Transverse colon (tissue), 4 donors: ENCODE measurements around the gene TRPM2. TPM values are rescaled to one million over a fixed set of nuclear protein-coding genes. Genes with fewer than 3 reads are reported as not detected.

Source experiments
- DNase-seq: peaks from one replicate; pipeline ENCODE4 v3.0.0-alpha.2; 2019
- H3K27ac ChIP-seq, 4 donors: fragments of 200-600 bp; sonication (generic); 2 replicates each; pipeline ENCODE4 v1.5.1; 2016 to 2018; ENCODE audit warnings: inconsistent platforms in 4 of 4
- H3K27me3 ChIP-seq: fragments of 200-600 bp; sonication (generic); 2 replicates; pipeline ENCODE4 v1.5.1; 2017; ENCODE audit warnings: inconsistent platforms
- H3K36me3 ChIP-seq, 4 donors: fragments of 200-600 bp; sonication (generic); 2 replicates each; pipeline ENCODE4 v1.5.1; 2017 to 2019; ENCODE audit warnings: inconsistent platforms in 4 of 4
- H3K4me1 ChIP-seq, 4 donors: fragments of 200-600 bp; sonication (generic); 2 replicates each; pipeline ENCODE4 v1.5.1; 2017 to 2020; ENCODE audit warnings: inconsistent platforms in 4 of 4
- H3K4me3 ChIP-seq, 4 donors: fragments of 200-600 bp; sonication (generic); 1 replicate in 1 of 4; 2 replicates in 3 of 4; pipeline versions ENCODE4 v1.5.1 to v1.6.1; 2017 to 2019; ENCODE audit warnings: inconsistent platforms in 4 of 4
- H3K9me3 ChIP-seq, 2 donors: fragments of 200-600 bp; sonication (generic); 2 replicates each; pipeline ENCODE4 v1.5.1; 2017 to 2019; ENCODE audit warnings: inconsistent platforms in 2 of 2
- EP300 ChIP-seq: sonication (generic); formaldehyde crosslinking; IDR thresholded peaks from one replicate; pipeline ENCODE4 v1.6.1; 2017; ENCODE audit warnings: antibody characterized with exemption, low read depth
- POLR2A ChIP-seq: fragments of 450-650 bp; IDR thresholded peaks from one replicate; pipeline ENCODE4 v1.6.1; 2016; ENCODE audit warnings: antibody characterized with exemption, mild to moderate bottlenecking, moderate library complexity
- POLR2AphosphoS5 ChIP-seq, 3 donors: sonication (generic); formaldehyde crosslinking; IDR thresholded peaks; one replicate each; pipeline ENCODE4 v1.6.1; 2016; ENCODE audit warnings: antibody characterized with exemption in 3 of 3
- WGBS, 2 donors: methylation state at CpG; one replicate each; pipeline ENCODE4 v1.1.5; 2018; ENCODE audit warnings: low coverage in 1 of 2; 5-methylcytosine and 5-hydroxymethylcytosine counted together
- in situ Hi-C, 4 donors: fragments of 200-750 bp; cut with MboI; loops; one replicate each; pipeline versions ENCODE4 v1.15.0 to v1.15.1; 2017; ENCODE audit warnings: low sequenced_read_pairs in 3 of 4, low pct_ligation_motif_present in 1 of 4, low pct_unique_long_range_greater_than_20kb in 1 of 4
- intact Hi-C: fragments of 100-400 bp; cut with DNase I; formaldehyde crosslinking; loops from one replicate; pipeline ENCODE4 v1.15.1; 2023; ENCODE audit warnings: low total_unique reads
- total RNA-seq, 4 donors: library from RNA; depleted of rRNA; stranded (reverse); fragments of >200 nt; gene quantifications; one replicate each; pipeline ENCODE4 v1.1.0, GENCODE V29; 2016
- TF ChIP-seq, protein P1 (sequence below), 5 experiments: fragments of 200-600 bp in 3 of 5; fragments of 450-650 bp in 2 of 5; sonication (generic) in 3 of 5; IDR thresholded peaks; 1 replicate in 2 of 5; 2 replicates in 3 of 5; pipeline ENCODE4 v1.5.1; 2016 to 2017; ENCODE audit warnings: antibody characterized with exemption in 5 of 5, inconsistent platforms in 3 of 5, mild to moderate bottlenecking in 2 of 5, moderate library complexity in 1 of 5

The TRPM2 gene
- total RNA-seq, 4 donors from 2014 or later, result 2.3 to 2.9 (median 2.6) TPM; not detected in 1

DNA sequence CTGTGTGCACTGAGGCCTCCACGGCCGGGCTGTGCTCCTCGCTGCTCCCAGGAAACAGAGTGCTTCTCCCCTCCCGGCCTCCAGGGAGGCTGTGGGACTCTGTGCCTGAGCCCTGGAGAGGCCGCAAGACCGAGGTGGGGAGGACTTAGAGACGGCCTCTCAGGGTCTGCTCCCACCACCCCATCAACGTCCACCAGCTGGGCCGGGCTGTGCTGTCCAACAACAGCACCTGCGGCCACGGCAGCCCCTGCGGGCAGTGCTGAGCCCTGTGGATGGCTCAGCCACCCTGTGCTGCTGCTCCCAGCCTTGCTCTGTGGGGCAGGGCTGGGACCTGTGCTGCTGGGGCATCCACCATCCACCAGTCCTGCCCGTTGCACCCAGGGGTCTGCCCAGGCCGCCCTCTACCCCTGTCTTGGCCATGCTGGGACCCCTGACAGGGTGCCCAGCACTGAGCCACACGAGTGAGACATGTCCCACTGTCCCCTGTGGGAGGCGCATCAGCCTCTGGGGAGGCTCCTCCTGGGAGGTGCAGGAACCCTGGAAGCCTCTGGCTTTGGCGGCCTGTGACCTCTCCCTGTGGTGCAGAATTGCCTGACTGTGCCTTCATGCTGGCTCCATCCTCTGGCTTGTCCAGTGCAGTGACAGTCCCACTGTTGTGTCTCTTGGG is 70.7 kb downstream of the TRPM2 start:
- WGBS, 2 donors, result 75% methylated on average over 9 of the region's 17 CpGs; no CpG with 5 or more reads in 1 of the 2 donors
- in situ Hi-C loops (no loop called here), intact Hi-C loops (no loop called here)
- no peak overlapping the region for H3K4me3 ChIP-seq
- DNase-seq, result no peak
- H3K36me3 ChIP-seq, result no peaks in the 10 kb centered on the region
- no peaks in the 10 kb centered on the region for H3K27me3 ChIP-seq
- H3K9me3 ChIP-seq, result peaks cover 0 to 4% of the 10 kb centered on the region in 2 donors
- no peaks in the 10 kb centered on the region for H3K4me1 ChIP-seq
- no peak overlapping the region for H3K27ac ChIP-seq
- no peak for TF ChIP-seq POLR2AphosphoS5 (IDR thresholded peaks at IDR 0.05)
- TF ChIP-seq, protein P1, sequence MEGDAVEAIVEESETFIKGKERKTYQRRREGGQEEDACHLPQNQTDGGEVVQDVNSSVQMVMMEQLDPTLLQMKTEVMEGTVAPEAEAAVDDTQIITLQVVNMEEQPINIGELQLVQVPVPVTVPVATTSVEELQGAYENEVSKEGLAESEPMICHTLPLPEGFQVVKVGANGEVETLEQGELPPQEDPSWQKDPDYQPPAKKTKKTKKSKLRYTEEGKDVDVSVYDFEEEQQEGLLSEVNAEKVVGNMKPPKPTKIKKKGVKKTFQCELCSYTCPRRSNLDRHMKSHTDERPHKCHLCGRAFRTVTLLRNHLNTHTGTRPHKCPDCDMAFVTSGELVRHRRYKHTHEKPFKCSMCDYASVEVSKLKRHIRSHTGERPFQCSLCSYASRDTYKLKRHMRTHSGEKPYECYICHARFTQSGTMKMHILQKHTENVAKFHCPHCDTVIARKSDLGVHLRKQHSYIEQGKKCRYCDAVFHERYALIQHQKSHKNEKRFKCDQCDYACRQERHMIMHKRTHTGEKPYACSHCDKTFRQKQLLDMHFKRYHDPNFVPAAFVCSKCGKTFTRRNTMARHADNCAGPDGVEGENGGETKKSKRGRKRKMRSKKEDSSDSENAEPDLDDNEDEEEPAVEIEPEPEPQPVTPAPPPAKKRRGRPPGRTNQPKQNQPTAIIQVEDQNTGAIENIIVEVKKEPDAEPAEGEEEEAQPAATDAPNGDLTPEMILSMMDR (IDR thresholded peaks at IDR 0.05), result no peak
- TF ChIP-seq POLR2A, result no peak
- no peak for TF ChIP-seq EP300

DNA sequence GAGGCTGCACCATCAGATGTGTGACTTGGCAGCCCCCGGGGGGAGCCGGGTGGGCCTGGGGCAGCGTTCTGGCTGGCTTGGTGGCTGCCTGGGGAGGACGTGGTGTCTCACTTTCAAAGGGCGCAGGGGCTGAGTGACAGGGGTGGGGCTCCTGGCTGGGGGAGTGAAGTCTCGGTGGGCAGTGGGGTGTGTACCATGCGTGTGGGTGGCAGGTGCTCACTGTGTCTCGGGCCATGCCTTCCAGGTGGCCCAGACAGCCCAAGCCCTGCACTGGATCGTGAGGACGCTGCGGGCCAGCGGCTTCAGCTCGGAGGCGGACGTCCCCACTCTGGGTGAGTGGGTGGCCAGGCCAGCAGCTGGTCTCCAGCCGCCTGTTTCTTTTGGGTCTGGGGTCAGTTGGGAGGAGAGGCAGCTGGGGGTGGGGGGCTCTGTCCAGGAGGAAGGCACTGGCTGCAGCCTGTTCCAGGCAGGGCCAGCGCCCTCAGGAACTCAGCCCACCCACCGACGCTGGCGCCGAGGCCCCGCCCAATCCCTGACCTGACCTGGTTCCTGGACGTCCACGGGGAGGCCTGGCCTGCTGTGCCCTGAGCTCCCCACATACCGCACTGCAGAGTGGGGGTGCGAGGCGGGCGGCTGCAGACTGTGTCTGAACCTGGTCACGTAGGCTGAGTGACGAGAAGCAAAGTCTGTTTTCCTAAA is 71.3 kb downstream of the TRPM2 start:
- Histone ChIP-seq H3K4me3 (no peak overlapping the region), H3K27me3 (no peaks in the 10 kb centered on the region), H3K36me3 (no peaks in the 10 kb centered on the region), H3K9me3 (peaks cover 0 to 7% of the 10 kb centered on the region in 2 donors), H3K27ac (no peak overlapping the region), H3K4me1 (no peaks in the 10 kb centered on the region)
- intact Hi-C loops, result no loop called here
- TF ChIP-seq POLR2AphosphoS5 (IDR thresholded peaks at IDR 0.05), result no peak
- TF ChIP-seq POLR2A, result no peak
- TF ChIP-seq EP300, result no peak
- TF ChIP-seq, protein P1 (IDR thresholded peaks at IDR 0.05), result no peak
- in situ Hi-C loops, result no loop called here
- WGBS, 2 donors, result 81% methylated on average over 24 of the region's 30 CpGs; no CpG with 5 or more reads in 1 of the 2 donors
- no peak for DNase-seq

GRCh38 chr21:44425307-44425894 is 72.0 kb downstream of the TRPM2 start:
- in situ Hi-C loops (no loop called here), intact Hi-C loops (no loop called here)
- H3K27me3 ChIP-seq, result no peaks in the 10 kb centered on the region
- 75% methylated on average over 34 of the region's 40 CpGs; no CpG with 5 or more reads in 1 of the 2 donors for WGBS, 2 donors
- H3K9me3 ChIP-seq, result peaks cover 0 to 11% of the 10 kb centered on the region in 2 donors
- TF ChIP-seq EP300 (no peak), POLR2AphosphoS5 (IDR thresholded peaks at IDR 0.05) (no peak), POLR2A (no peak)
- TF ChIP-seq, protein P1 (IDR thresholded peaks at IDR 0.05), result no peak
- no peaks in the 10 kb centered on the region for H3K36me3 ChIP-seq
- no peak for DNase-seq
- no peaks in the 10 kb centered on the region for H3K4me1 ChIP-seq
- no peak overlapping the region for H3K4me3 ChIP-seq
- H3K27ac ChIP-seq, result no peak overlapping the region

DNA sequence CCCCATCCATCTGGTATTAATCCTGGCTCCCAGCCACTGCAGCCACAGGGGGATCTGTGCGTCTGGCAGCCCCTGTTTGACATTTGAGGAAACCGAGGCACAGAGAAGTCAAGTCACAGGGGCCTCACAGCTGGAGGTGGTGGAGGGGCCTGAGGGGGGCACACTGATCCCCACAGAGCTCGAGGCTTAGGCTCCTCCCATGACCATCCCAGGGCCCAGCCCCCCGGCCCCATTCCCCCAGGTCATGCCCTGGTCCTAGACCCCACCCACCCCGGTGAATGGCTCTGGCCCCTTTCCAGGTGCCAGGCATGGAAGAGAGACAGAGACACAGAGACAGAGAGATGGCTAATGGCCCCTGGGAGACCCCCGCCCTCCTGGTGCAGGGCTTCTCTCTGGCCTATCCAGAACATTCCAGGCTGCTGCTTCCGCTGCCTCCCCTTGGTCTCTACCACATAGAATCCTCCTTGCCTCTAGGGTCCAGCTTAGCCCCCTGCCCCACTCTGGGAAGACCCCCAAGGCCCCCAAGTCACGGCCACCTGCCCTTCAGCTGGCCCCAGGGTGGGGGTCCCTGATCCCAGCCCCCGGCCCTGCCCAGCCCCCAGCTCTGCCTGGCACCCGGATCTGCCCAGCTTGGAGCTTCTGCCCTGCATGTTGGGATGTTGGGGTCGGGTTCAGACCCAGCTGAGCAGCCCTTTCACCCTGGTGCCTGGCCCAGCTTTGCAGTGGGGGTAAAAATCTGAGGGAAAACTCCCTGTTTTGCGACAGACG is 72.7 kb downstream of the TRPM2 start:
- no peak for TF ChIP-seq POLR2AphosphoS5 (IDR thresholded peaks at IDR 0.05)
- no peak overlapping the region for H3K4me3 ChIP-seq
- 79% methylated on average over 11 of the region's 13 CpGs; no CpG with 5 or more reads in 1 of the 2 donors for WGBS, 2 donors
- no peaks in the 10 kb centered on the region for H3K27me3 ChIP-seq
- in situ Hi-C loops, result no loop called here
- H3K4me1 ChIP-seq, result no peaks in the 10 kb centered on the region
- peaks cover 0 to 11% of the 10 kb centered on the region in 2 donors for H3K9me3 ChIP-seq
- no peak overlapping the region for H3K27ac ChIP-seq
- intact Hi-C loops, result no loop called here
- no peaks in the 10 kb centered on the region for H3K36me3 ChIP-seq
- no peak for DNase-seq
